Middle frontal gyrus (tissue), 1 donor: ENCODE data around the gene OSBPL6.
A peak's percentile ranks its signal among the peaks of the same experiment; 100 is the strongest.
"Not testable (repeated sequence)": the region's sequence is repeated elsewhere in the genome, so short reads cannot be mapped to it uniquely, and the experiment has no call there.

Experiments
- DNase-seq: peaks from one replicate; pipeline ENCODE4 v3.0.0-alpha.2; 2015; ENCODE audit warnings: low spot score; ENCODE audit errors: extremely low spot score

Gene OSBPL6

DNA sequence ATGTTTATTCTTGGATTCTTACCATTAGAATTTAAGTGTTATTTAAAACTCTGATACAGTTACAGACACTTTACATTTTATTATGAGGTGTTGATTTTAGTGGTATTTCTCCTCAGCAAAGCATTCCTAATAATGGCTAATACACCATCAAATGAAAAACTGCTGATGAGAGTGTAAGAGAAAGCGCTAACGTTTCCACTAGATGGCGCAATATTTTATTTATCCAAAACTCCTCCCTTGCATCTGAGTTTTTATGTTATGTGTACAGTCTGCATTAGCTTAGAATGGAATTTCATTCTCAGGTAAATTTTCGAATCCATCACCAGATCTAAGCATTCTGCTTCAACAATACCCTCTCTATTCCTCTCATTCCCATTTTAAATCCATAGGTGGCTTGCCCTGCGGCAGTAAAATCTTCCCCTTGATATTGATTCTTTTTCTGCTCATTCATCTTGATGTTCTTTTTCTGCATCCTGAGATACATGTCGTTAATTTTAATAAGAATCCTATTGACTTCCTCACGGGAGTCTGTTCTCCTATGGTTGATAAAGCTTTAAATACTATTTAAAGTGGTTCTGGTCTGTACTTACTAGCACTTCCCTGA, 202.8 kb downstream of the OSBPL6 start:
- DNase-seq = no peak

DNA sequence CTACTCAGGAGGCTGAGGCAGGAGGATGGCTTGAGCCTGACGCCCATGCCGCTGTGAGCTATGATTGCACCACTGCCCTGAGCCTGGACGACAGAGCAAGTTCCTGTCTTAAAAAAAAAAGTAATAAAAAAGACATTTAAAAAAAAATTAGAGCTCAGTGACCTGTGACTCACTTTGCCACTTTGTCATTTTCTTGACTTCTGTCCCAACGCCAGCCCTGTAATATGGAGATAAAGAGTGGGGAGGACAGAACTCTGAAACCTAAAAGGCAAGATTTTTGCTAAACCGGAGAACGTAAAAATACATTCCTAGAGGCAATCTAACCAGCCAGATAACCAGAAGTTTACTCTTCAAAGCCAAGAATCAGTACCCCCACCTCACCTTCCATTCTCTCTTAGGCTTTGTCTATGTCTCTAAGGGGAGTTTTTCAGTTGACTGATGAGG, 207.7 kb downstream of the OSBPL6 start:
- DNase-seq = no peak

- DNase-seq = no peak
These were observed 209.5 kb downstream of the OSBPL6 start for GRCh38 chr2:178403671-178404306.

DNA sequence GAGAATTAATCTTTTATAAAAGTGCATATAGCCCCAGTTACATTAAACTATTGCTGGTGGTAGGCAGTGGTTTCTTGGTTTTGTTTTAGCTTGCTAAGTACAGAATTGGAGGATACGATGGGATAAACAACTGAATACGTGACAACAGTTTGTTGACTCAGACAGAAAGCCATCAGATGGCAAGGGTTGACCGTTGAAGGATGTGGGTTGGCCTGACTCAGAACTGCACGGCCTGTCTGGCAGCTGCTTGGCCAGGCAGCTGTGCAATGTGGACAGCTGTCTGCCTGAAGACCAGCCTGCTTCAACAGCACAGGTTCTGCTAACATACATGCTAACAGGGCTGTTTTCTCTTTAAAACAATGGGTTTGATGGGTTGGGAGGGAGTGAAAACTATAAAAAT, 210.1 kb downstream of the OSBPL6 start:
- no peak for DNase-seq

GRCh38 chr2:178409261-178409660, 214.9 kb downstream of the OSBPL6 start:
- DNase-seq = no peak

DNA sequence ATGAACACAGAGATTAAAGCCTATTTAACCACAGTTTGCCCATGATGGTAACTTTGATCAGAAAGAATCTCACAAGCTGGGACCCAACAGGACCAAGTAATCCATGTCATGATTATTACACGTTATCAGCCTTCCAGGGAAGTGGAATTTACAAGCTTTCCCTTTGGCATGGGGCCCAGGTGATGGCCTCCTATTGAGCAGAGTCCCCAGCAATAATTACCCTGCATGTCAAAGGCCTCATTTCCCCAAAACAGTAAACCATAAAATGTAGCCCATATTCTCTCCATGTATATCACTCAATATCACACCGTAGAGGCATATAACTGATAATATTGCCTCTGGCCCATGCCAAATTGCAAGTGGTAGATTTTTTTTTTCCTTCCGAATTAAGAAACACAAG, 217.7 kb downstream of the OSBPL6 start:
- DNase-seq = no peak

DNA sequence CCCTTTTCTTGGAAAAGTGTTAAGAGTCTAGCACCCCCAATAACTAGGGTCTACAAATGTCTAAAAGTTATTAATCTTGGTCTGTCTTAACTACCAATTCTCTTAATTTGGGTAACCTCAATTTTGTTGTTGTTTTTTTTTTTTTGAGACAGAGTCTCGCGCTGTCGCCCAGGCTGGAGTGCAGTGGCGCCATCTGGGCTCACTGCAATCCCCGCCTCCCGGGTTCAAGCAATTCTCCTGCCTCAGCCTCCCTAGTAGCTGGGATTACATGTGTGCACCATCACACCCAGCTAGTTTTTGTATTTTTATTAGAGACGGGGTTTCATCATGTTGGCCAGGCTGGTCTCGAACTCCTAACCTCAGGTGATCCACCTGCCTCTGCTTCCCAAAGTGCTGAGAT, 218.1 kb downstream of the OSBPL6 start:
- DNase-seq = not testable (repeated sequence)

DNA sequence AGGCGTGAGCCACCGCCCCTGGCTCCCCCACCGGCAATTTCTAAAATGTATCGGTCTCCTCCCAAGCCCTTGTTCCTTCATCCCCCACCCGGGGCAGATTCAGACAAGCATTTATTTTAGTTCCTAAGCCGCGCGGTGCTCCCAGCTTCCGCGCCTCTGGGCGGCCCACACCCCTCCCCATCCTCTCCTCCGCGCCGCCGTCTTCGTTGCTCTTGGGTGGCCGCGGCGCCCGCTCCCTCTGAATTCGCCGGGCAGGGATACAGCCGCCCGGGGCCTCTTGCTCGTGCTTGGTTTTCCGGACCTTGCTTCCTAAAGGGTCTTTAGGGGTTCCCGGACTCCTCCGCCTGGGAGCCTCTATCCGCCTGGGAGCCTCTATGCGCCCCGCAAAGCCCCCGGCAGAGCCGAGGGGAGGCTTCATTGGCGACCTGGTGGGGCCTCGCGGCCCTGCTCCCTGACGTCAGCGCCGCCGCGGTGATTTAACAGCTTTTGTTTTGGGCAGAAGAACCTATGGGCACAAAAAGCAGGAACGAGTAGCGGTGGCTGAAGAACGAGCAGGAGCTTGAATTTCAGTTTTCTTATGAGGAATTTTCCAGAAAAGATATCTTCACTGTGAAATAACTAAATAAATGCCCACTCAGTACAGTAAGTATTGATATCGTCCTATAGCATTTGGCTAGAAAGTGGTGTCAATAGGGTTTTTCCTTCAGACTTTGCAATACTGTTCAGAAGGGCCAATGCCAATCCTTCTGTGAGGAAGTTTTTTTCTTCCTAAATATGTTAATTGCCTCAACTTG, 219.4 kb downstream of the OSBPL6 start:
- peak; percentile 20 for DNase-seq

DNA sequence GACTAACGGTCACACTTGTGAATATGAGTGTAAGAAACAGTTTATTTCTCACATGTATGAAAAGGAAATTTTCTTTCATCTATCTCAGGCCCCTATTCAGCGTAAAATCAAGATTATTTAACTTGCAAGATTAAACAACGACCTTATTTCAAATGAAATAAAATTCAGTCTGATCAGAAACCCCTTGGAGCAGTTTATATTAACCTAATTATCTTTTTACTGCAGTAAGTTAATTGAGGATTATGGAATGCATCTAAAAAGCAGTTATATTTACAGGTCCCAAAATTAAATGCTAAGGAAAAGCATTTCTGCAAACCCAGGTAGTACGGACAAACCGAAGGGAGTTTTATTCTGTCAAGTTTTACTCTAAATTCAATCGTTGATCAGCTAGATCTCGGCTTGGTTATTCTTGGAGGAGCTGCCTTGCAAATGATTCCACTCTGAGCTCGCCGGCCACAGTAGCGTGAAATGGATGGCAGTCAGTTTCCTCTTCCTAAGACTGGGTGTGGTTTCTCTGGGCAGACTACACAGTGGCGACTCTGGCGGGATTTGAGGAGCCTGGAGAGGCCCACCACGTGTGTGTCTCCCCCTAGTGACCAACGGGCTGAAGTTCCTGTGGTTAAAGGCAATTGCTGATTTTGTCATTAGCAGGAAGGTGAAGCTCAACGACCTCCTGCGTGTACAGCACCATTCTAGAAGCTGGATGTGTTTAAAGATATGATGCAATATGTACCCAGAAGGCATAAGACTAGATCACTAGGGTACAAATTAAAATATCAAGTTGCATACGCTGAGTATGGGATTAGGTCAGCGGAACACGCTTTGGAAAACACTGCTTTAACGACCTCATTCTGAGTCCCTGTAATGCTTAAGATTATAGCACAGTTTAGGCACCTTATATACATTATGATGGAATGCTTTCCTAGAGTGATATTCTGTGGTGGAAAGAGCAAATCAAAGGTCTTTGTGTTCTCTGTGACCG, 220.2 kb downstream of the OSBPL6 start:
- peak; percentile 67 for DNase-seq

DNA sequence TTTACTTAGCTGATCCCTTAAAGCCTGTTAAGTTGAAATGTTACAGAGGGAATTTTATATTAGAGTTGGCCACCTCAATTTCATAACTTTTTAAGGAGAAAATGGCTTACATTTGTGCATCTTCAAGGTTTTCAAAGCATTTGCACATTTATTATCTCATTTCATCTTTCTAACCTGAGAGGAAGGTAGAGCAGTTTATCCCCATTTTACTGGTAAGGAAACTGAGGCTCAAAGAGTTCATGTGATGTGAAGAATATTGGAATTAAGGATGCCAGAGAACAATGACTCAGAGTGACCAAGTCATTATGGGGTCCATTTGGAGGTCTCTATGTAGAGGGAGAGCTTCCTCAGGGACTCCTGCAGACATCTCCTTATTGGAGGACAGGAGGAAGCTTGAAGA, 221.7 kb downstream of the OSBPL6 start:
- no peak for DNase-seq

- no peak for DNase-seq
These were observed 223.6 kb downstream of the OSBPL6 start for GRCh38 chr2:178417916-178418315.

GRCh38 chr2:178418426-178418825, 224.1 kb downstream of the OSBPL6 start:
- DNase-seq = no peak

- DNase-seq = no peak
These were observed 224.8 kb downstream of the OSBPL6 start for GRCh38 chr2:178419123-178419522.

DNA sequence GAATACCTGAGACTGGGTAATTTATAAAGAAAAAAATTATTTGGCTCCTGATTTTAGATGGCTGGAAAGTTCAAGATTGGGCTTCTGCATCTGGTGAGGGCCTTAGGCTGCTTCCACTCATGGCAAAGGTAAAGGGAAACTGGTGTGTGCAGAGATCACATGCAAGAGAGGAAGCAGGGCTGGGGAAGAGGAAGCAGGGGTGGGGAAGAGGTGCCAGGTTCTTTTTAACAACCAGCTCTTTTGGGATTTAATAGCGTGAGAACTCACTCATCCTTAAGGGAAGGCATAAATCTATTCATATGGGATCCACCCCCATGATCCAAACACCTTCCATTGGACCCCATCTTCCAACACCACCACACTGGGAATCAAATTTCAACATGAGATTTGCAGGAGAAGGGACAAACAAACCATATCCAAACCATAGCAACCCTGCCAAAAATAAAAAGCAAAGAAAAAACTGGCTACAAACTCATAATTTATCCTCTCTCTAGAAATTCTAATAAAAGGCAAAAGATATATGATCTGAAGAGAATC, 226.2 kb downstream of the OSBPL6 start:
- no peak for DNase-seq

DNA sequence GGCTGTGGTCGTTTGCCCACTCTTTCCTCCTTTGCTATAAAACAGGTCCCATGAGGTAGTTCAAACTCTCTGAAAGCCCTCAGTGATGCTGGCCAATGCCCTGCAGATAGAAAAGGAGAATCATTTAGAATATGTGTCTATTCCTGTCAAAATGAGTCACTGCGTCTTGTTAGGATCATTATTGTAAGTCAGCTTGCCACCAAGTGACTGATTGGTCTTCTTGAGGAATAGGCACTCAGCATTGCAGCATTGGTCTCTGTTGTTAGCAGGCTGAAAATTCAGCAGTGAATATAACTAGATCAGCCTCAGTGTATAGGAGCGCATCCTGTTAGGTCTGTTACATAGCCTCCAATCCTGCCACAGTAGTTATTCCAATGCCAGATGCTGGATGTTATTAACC, 227.8 kb downstream of the OSBPL6 start:
- DNase-seq = no peak

DNA sequence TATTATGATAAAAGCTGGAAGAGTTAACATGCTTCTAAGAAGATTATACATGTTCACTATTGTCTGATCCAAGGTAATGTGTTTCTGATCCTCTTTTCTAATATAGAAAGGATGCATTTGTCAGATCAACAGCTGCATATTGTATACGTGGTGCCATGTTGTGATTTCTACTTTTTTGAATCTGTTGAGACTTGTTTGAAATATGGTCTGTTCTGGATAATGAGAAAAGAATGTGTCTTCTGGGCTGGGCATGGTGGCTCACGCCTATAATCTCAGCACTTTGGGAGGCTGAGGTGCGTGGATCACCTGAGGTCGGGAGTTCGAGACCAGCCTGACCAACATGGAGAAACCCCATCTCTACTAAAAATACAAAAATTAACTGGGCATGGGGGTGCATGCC, 229.4 kb downstream of the OSBPL6 start:
- DNase-seq = not testable (repeated sequence)

DNA sequence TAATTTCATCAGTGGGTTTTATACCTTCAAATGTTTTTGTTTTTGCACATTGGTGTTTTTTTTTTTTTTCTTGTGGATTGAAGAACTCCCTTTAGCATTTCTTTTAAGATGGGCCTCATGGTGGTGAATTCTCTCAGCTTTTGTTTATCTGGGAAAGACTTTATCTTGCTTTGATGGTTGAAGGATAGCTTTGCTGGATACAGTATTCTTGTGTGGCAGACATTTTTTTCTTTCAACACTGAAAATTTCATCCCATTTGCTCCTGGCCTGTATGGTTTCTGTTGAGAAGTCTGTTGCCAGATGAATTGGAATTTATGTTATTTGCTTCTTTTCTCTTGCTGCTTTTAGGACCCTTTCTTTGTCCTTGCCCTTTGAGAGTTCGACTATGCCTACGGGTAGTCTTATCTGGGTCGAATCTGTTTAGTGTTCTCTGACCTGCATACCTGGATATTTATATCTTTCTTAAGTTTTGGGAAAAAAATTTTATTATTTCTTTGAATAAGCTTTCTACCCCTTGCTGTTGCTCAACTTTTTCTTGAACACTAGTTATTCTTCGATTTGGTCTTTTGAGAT, 231.0 kb downstream of the OSBPL6 start:
- no peak for DNase-seq

DNA sequence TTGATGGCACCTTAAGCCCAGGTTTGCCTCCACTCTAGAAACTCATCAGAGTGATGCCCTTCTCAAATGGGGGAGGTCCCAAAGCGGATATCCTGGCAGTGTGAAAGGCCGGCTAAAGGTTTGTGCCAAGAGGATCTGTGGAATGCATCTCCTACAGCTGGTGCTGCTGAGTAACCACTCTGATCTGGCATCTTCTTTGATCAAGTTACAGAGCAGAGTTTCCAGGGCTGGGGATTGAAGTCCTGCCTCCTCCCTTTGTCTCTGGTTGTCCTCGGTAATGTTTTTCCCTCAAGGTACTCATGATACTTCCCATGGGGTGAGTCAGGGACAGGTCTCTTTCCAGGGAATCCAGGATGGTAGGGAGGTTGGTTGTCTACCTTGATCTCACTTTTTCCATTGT, 232.1 kb downstream of the OSBPL6 start:
- DNase-seq = no peak

DNA sequence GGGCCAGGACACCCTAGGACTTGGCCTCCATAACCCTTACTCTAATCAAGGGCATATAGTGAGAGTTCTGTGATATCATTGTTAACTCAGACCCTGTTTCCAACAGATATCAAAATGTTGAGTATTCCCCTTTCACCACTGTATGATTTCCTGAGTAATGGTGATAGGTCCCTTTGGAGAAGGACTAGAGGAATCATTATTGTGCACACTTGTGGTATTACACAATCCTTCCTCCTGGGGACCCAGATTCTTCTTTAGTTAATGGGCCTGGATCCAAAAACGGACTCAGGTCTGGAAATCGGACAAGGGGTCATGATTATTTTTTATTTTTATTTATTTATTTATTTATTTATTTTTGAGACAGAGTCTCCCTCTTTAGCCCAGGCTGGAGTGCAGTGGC, 233.1 kb downstream of the OSBPL6 start:
- no peak for DNase-seq

DNA sequence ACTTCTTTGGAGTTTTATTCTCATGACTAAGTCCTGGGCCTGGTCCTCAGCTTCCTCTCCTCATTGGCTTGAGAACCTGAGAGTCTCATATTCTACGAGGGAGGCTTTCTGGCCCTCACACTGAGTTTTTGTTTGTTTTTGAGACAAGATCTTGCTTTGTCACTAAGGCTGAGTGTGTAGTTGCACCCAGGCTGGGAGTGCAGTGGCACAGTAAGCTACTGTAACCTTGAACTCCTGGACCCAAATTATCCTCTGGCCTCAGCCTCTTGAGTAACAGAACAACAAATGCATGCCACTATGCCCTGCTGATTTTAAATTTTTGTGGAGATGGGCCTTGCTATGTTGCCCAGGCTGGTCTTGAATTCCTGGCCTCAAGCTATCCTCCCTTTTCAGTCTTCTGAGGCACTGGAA, 234.1 kb downstream of the OSBPL6 start:
- no peak for DNase-seq

GRCh38 chr2:178429336-178429735, 235.0 kb downstream of the OSBPL6 start:
- no peak for DNase-seq
